H1 (cell line): Measurements from ENCODE around the gene GRK3. TPM values are rescaled to one million over a fixed set of nuclear protein-coding genes. Genes with fewer than 3 reads are reported as not detected.

Experiments used
- CTCF ChIA-PET: fragments of 300-600 bp; sonication (Branson Sonifier 250); formaldehyde crosslinking; loops from one replicate; lab custom pipeline; 2021; ENCODE audit not compliant: partially characterized antibody; lab: Charles Lee
- POLR2A ChIA-PET: fragments of 300-600 bp; sonication (Branson Sonifier 250); formaldehyde crosslinking; loops from one replicate; lab custom pipeline; 2021; ENCODE audit warnings: inconsistent platforms; ENCODE audit not compliant: partially characterized antibody; lab: Charles Lee
- DNase-seq, 2 experiments: peaks; one replicate each; pipeline versions ENCODE4 v3.0.0 to v3.0.0-alpha.2; 2010 to 2022; ENCODE audit warnings: low spot score in 2 of 2, low read depth in 1 of 2, mixed read lengths in 1 of 2
- FAIRE-seq: peaks from 2 replicates; lab custom pipeline; 2011; peaks lifted over from hg19 to GRCh38; lab: Jason Lieb, UNC
- H2AFZ ChIP-seq: 2 replicates; pipeline ENCODE4 v1.8.1; 2012; ENCODE audit warnings: low read length, inconsistent platforms
- H2AK5ac ChIP-seq: 2 replicates; pipeline ENCODE4 v1.6.1; 2013; ENCODE audit warnings: low read depth, low read length
- H2BK120ac ChIP-seq: replicated peaks from 2 replicates; pipeline ENCODE3; 2013; ENCODE audit warnings: low read depth, low read length, inconsistent platforms
- H2BK12ac ChIP-seq: 2 replicates; pipeline ENCODE4 v1.6.1; 2013; ENCODE audit warnings: low read depth, low read length
- H2BK15ac ChIP-seq: 2 replicates; pipeline ENCODE4 v1.6.1; 2013; ENCODE audit warnings: low read length
- H2BK20ac ChIP-seq: 2 replicates; pipeline ENCODE4 v1.6.1; 2013; ENCODE audit warnings: low read length
- H2BK5ac ChIP-seq: 2 replicates; pipeline ENCODE4 v1.6.1; 2013; ENCODE audit warnings: low read depth, low read length
- H3K14ac ChIP-seq: 2 replicates; pipeline ENCODE4 v1.6.1; 2013; ENCODE audit warnings: inconsistent platforms; ENCODE audit not compliant: insufficient read length
- H3K18ac ChIP-seq: 2 replicates; pipeline ENCODE4 v1.6.1; 2013; ENCODE audit warnings: low read length; ENCODE audit errors: extremely low read depth
- H3K23ac ChIP-seq: 2 replicates; pipeline ENCODE4 v1.6.1; 2013; ENCODE audit warnings: inconsistent platforms; ENCODE audit not compliant: insufficient read length
- H3K23me2 ChIP-seq: 2 replicates; pipeline ENCODE4 v1.6.1; 2013; ENCODE audit warnings: low read depth, low read length
- H3K27ac ChIP-seq: 2 replicates; pipeline ENCODE4 v1.6.1; 2011; ENCODE audit warnings: low read depth, low read length, inconsistent platforms
- H3K27me3 ChIP-seq, 4 experiments: replicated peaks in 1 of 4; 1 replicate in 1 of 4; 2 replicates in 3 of 4; pipeline versions ENCODE4 v1.6.1 to v1.8.1; 2011 to 2013; ENCODE audit warnings: low read length in 3 of 4, mild to moderate bottlenecking in 3 of 4, inconsistent platforms in 2 of 4, mixed read lengths in 2 of 4, moderate library complexity in 1 of 4; ENCODE audit not compliant: control insufficient read depth in 3 of 4, insufficient read depth in 3 of 4; ENCODE audit errors: extremely low read depth in 1 of 4
- H3K36me3 ChIP-seq, 4 experiments: 2 replicates each; pipeline versions ENCODE4 v1.6.1 to v1.8.1; 2011 to 2013; ENCODE audit warnings: mild to moderate bottlenecking in 4 of 4, low read length in 3 of 4, moderate library complexity in 2 of 4, control low read depth in 1 of 4, inconsistent platforms in 1 of 4; ENCODE audit not compliant: insufficient read depth in 4 of 4, control insufficient read depth in 2 of 4
- H3K4ac ChIP-seq: replicated peaks from 2 replicates; pipeline ENCODE3; 2013; ENCODE audit warnings: low read length, low read depth, mixed read lengths, inconsistent platforms; ENCODE audit not compliant: insufficient read length
- H3K4me1 ChIP-seq, 4 experiments: replicated peaks in 1 of 4; 1 replicate in 1 of 4; 2 replicates in 3 of 4; pipeline versions ENCODE4 v1.6.1 to v1.8.1; 2011 to 2013; ENCODE audit warnings: low read length in 3 of 4, inconsistent platforms in 2 of 4, mixed read lengths in 1 of 4; ENCODE audit not compliant: insufficient read depth in 4 of 4, control insufficient read depth in 3 of 4
- H3K4me2 ChIP-seq, 2 experiments: 2 replicates each; pipeline versions ENCODE4 v1.6.1 to v1.8.1; 2011 to 2013; ENCODE audit warnings: low read depth in 2 of 2, low read length in 2 of 2, control low read depth in 1 of 2, inconsistent platforms in 1 of 2, mild to moderate bottlenecking in 1 of 2; ENCODE audit not compliant: insufficient read depth in 1 of 2
- H3K4me3 ChIP-seq, 4 experiments: fragments of 200-600, 300-600 bp in 1 of 4; sonication (generic), shearing (Covaris generic), sonication (Bioruptor Twin) in 1 of 4; 2 replicates each; pipeline versions ENCODE4 v1.5.1 to v1.8.1; 2011 to 2016; ENCODE audit warnings: low read length in 4 of 4, low read depth in 3 of 4, control low read depth in 2 of 4, inconsistent platforms in 2 of 4, mild to moderate bottlenecking in 2 of 4, mixed read lengths in 1 of 4, moderate library complexity in 1 of 4; ENCODE audit not compliant: insufficient read depth in 2 of 4; ENCODE audit errors: extremely low read depth in 1 of 4
- H3K56ac ChIP-seq: replicated peaks from 2 replicates; pipeline ENCODE3; 2013; ENCODE audit warnings: low read depth, mild to moderate bottlenecking, mixed read lengths, low read length, inconsistent platforms; ENCODE audit not compliant: insufficient read length
- H3K79me1 ChIP-seq: 2 replicates; pipeline ENCODE4 v1.6.1; 2013; ENCODE audit warnings: low read depth, low read length, control low read depth
- H3K79me2 ChIP-seq, 2 experiments: 2 replicates each; pipeline versions ENCODE4 v1.6.1 to v1.8.1; 2012 to 2013; ENCODE audit warnings: low read length in 2 of 2, mild to moderate bottlenecking in 2 of 2, inconsistent platforms in 1 of 2; ENCODE audit not compliant: insufficient read depth in 2 of 2, control insufficient read depth in 1 of 2
- H3K9ac ChIP-seq, 4 experiments: replicated peaks in 1 of 4; 1 replicate in 1 of 4; 2 replicates in 3 of 4; pipeline versions ENCODE4 v1.6.1 to v1.8.1; 2011 to 2013; ENCODE audit warnings: low read depth in 3 of 4, low read length in 3 of 4, control low read depth in 2 of 4, mild to moderate bottlenecking in 2 of 4, moderate library complexity in 2 of 4, inconsistent platforms in 1 of 4; ENCODE audit errors: extremely low read depth in 1 of 4
- H3K9me3 ChIP-seq, 2 experiments: 2 replicates each; pipeline versions ENCODE4 v1.6.1 to v1.8.1; 2012 to 2013; ENCODE audit warnings: mild to moderate bottlenecking in 2 of 2, moderate library complexity in 2 of 2, control low read depth in 1 of 2, inconsistent platforms in 1 of 2, low read depth in 1 of 2, low read length in 1 of 2, mixed read lengths in 1 of 2; ENCODE audit not compliant: insufficient read depth in 2 of 2
- H4K20me1 ChIP-seq, 2 experiments: replicated peaks in 1 of 2; 2 replicates each; pipeline versions ENCODE3 to v1.8.1; 2011 to 2013; ENCODE audit warnings: inconsistent platforms in 2 of 2, low read length in 2 of 2, mild to moderate bottlenecking in 1 of 2; ENCODE audit not compliant: insufficient read depth in 2 of 2, control insufficient read depth in 1 of 2
- H4K5ac ChIP-seq: 2 replicates; pipeline ENCODE4 v1.6.1; 2013; ENCODE audit warnings: low read length, low read depth, mixed read lengths, inconsistent platforms; ENCODE audit not compliant: insufficient read length
- H4K8ac ChIP-seq: 2 replicates; pipeline ENCODE4 v1.8.0; 2013; ENCODE audit warnings: mild to moderate bottlenecking, moderate library complexity, low read length, inconsistent platforms; ENCODE audit not compliant: insufficient read depth; ENCODE audit errors: extremely low read depth
- H4K91ac ChIP-seq: replicated peaks from 2 replicates; pipeline ENCODE3; 2013; ENCODE audit warnings: low read length, mixed read lengths, inconsistent platforms; ENCODE audit not compliant: insufficient read length
- CBX8 ChIP-seq: fragments of 300-800, 300-1000 bp; sonication (generic); IDR thresholded peaks from 2 replicates; pipeline ENCODE4 v1.7.1; 2016; ENCODE audit warnings: low read depth, low read length, borderline replicate concordance
- EP300 ChIP-seq, 2 experiments: IDR thresholded peaks; 1 replicate in 1 of 2; 2 replicates in 1 of 2; pipeline ENCODE4 v1.6.1; 2011 to 2012; ENCODE audit warnings: low read depth in 2 of 2, low read length in 2 of 2, mild to moderate bottlenecking in 2 of 2, borderline replicate concordance in 1 of 2, inconsistent platforms in 1 of 2, moderate library complexity in 1 of 2
- KDM5A ChIP-seq: fragments of 200-600 bp; IDR thresholded peaks from 2 replicates; pipeline ENCODE4 v1.7.1; 2012; ENCODE audit warnings: mild to moderate bottlenecking, low read length, inconsistent platforms, mixed read lengths
- MAFK ChIP-seq: IDR thresholded peaks from 2 replicates; pipeline ENCODE4 v1.6.1; 2012; ENCODE audit warnings: low read depth, mild to moderate bottlenecking, improper control_type of control experiment, low read length
- ZNF274 ChIP-seq: IDR thresholded peaks from 2 replicates; pipeline ENCODE4 v1.7.0; 2012; ENCODE audit warnings: low read length, borderline replicate concordance; ENCODE audit errors: extremely low read depth
- WGBS, 2 experiments: shearing (Covaris generic) in 1 of 2; methylation state at CpG; one replicate each; pipeline versions ENCODE4 v1.1.6 to v1.1.7; 2013 to 2015; ENCODE audit warnings: low lambda C conversion rate in 2 of 2, mixed read lengths in 2 of 2, inconsistent platforms in 1 of 2, low coverage in 1 of 2, missing lambda C conversion rate in 1 of 2; ENCODE audit not compliant: insufficient replicate concordance in 2 of 2, insufficient coverage in 1 of 2, insufficient read length in 1 of 2; ENCODE audit errors: extremely low coverage in 1 of 2, missing lambda C conversion rate in 1 of 2; 5-methylcytosine and 5-hydroxymethylcytosine counted together
- polyA plus RNA-seq, 7 experiments: library from polyadenylated mRNA; depleted of rRNA in 3 of 7; stranded (reverse) in 5 of 7; unstranded in 2 of 7; fragments of >200 nt in 5 of 7; fragments of 200-250 nt in 2 of 7; gene quantifications; 1 replicate in 5 of 7; 2 replicates in 1 of 7; 4 replicates in 1 of 7; pipeline versions ENCODE4 v1.2.1 to v1.2.3, GENCODE V29; 2011 to 2013; ENCODE audit warnings: missing spikeins in 2 of 7, mixed read lengths in 2 of 7
- total RNA-seq: library from RNA; stranded (reverse); fragmentation: NEBNext Ultra II Directional; extraction: Animal tissue kit (Norgen Biotek cat#: 25700); gene quantifications from 2 replicates; pipeline ENCODE4 v1.2.1, GENCODE V29; 2021
- TF ChIP-seq, protein P1 (sequence below): IDR thresholded peaks from 2 replicates; pipeline ENCODE4 v1.6.1; 2011; ENCODE audit warnings: low read length, improper control_type of control experiment
- TF ChIP-seq, protein P2 (sequence below): IDR thresholded peaks from 2 replicates; pipeline ENCODE4 v1.6.1; 2012; ENCODE audit warnings: inconsistent platforms

GRK3 gene
- total and polyA plus RNA-seq, 2 of the 8 experiments (the other 6 are each of a cell fraction or from before 2014, with no cell fraction given): 7.5 to 35.3 TPM

DNA sequence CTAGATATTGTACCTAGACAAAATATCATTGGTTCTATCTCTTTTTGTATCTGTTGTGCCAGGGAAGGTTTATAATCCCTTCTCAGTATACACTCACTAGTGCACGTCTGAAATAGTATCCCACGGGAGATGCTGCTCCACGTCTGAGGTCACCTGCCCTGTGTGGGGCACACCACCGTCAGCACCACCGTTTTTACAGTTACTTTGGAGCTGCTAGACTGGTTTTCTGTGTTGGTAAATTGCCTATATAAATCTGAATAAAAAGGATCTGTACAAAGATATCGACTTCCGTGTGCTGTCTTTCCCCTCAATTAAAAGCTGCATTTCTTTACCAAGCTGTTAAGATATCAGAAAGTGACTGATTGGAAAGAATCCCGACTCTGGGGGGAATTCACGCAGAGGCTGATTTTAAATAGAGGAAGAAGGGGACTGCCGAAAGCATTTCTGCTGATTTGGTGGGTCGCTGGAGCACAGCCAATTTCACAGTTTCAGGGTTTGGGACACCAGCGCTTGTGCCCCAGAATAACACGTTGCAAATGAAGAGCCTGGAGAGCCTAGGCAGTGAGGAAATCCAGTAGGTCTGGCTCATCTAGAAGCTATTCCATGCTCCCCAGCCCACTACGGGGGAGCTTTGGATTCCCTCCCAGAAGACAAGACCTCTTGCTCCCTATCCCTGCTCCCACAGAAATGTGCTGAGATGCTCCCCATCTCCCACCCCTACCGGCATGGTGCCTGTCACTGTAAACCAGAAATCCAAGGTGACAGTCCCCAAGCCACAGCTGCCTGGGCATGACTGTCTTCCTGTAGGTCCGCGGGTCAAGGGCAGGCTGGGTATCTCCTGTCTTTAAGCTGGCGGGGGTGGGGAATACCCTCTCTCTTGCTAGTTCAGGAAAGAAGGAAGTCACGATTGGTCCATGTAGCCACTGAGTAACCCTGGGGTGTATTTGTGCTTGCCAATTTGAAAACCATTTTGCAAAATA, 164.8 kb downstream of the GRK3 start:
- ChIA-PET POLR2A (no interaction called here), CTCF (interaction anchor here (1.0 to 1.3 kb wide), 4 partner anchors 35 to 186 kb away, joined by 3 to 6 read pairs (median 3); no protein-coding TSS in a partner anchor)

More for the DNA sequence above, 164.8 kb downstream of the GRK3 start:
- H4K91ac ChIP-seq: no peak overlapping the region
- no peak overlapping the region for H2BK12ac ChIP-seq
- no peaks in the 10 kb centered on the region for H3K79me2 ChIP-seq
- H4K8ac ChIP-seq: no peak overlapping the region
- no peak overlapping the region for H3K14ac ChIP-seq
- no peaks in the 10 kb centered on the region for H3K36me3 ChIP-seq
- H3K79me1 ChIP-seq: no peaks in the 10 kb centered on the region
- no peak overlapping the region for H2AK5ac ChIP-seq
- H3K9me3 ChIP-seq: no peaks in the 10 kb centered on the region
- no peak for FAIRE-seq
- no peaks in the 10 kb centered on the region for H4K20me1 ChIP-seq
- TF ChIP-seq, protein P1, sequence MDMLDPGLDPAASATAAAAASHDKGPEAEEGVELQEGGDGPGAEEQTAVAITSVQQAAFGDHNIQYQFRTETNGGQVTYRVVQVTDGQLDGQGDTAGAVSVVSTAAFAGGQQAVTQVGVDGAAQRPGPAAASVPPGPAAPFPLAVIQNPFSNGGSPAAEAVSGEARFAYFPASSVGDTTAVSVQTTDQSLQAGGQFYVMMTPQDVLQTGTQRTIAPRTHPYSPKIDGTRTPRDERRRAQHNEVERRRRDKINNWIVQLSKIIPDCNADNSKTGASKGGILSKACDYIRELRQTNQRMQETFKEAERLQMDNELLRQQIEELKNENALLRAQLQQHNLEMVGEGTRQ: no peak
- TF ChIP-seq CBX8 (no peak), KDM5A (no peak), ZNF274 (no peak), MAFK (no peak), EP300 (IDR thresholded peaks at IDR 0.05; ENCODE audit: borderline replicate concordance in 1 of 2, low read depth in 2 of 2, low read length in 2 of 2) (no peak)
- TF ChIP-seq, protein P2, sequence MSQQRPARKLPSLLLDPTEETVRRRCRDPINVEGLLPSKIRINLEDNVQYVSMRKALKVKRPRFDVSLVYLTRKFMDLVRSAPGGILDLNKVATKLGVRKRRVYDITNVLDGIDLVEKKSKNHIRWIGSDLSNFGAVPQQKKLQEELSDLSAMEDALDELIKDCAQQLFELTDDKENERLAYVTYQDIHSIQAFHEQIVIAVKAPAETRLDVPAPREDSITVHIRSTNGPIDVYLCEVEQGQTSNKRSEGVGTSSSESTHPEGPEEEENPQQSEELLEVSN: no peak
- TF ChIP-seq, all 59 proteins: peak for 0
- no peak for DNase-seq
- Histone ChIP-seq H3K23ac (no peak overlapping the region), H3K27me3 (no peaks in the 10 kb centered on the region), H2BK120ac (no peak overlapping the region), H3K4ac (no peak overlapping the region), H3K27ac (no peak overlapping the region), H4K5ac (no peak overlapping the region), H2AFZ (no peak overlapping the region), H3K4me2 (no peak overlapping the region), H3K23me2 (no peaks in the 10 kb centered on the region), H3K18ac (no peak overlapping the region), H2BK15ac (no peak overlapping the region), H2BK20ac (no peak overlapping the region), H3K9ac (no peak overlapping the region), H3K4me1 (peaks cover 0 to 3% (median 0%) of the 10 kb centered on the region in 4 experiments; a peak in 1 of 7 replicates), H3K56ac (no peak overlapping the region), H2BK5ac (no peak overlapping the region), H3K4me3 (no peak overlapping the region)
- WGBS, 2 experiments: 87% methylated on average over 19 of the region's 19 CpGs; no CpG with 5 or more reads in 1 of the 2 experiments
